ENCODE measurements around the gene ADCY9. TPM values are rescaled to one million over a fixed set of nuclear protein-coding genes. Genes with fewer than 3 reads are reported as not detected.
"Not testable (repeated sequence)": the region's sequence is repeated elsewhere in the genome, so short reads cannot be mapped to it uniquely, and the experiment has no call there.

Gene ADCY9
- total RNA-seq, 4 donors from 2014 or later: 6.3 to 22.3 (median 11.2) TPM

DNA sequence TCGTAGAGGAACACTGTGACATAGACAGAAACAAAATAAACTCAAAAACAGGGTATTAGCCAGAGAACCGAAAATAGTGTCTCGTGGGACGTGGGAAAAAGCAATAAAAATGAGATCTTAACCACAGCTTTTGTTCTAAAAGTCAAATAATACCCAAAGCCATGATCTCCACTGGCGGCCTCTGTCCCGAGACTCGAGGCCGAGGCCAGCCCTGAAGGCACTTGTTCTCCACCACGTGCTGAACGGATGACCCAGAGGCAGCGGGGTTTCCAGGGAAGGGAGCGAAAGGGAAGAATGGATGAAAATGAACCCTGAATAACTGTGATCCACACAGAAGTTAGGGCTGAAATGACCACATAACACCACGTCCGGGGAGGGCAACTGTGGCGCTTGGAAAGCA is 150.9 kb downstream of the ADCY9 start:
- 83 to 86% methylated on average over 15 of the region's 15 CpGs for WGBS, 2 donors
- no peaks in the 10 kb centered on the region for H3K27me3 ChIP-seq
- peaks cover 0 to 27% (median 13%) of the 10 kb centered on the region in 3 donors for H3K4me1 ChIP-seq
- H3K27ac ChIP-seq: no peak overlapping the region
- no peaks in the 10 kb centered on the region for H3K9me3 ChIP-seq
- peaks cover 0 to 26% (median 0%) of the 10 kb centered on the region in 3 donors for H3K36me3 ChIP-seq
- no peak for DNase-seq
- H3K4me3 ChIP-seq: no peak overlapping the region
- intact Hi-C loops (cut with DNase I): no loop called here
- TF ChIP-seq CTCF (IDR thresholded peaks at IDR 0.05) (no peak), POLR2A (IDR thresholded peaks at IDR 0.05) (no peak)

GRCh38 chr16:3964686-3965290 is 151.5 kb downstream of the ADCY9 start:
- Histone ChIP-seq H3K4me1 (peaks cover 0 to 32% (median 14%) of the 10 kb centered on the region in 3 donors), H3K4me3 (no peak overlapping the region), H3K27ac (no peak overlapping the region), H3K36me3 (peaks cover 0 to 26% (median 0%) of the 10 kb centered on the region in 3 donors), H3K27me3 (no peaks in the 10 kb centered on the region), H3K9me3 (no peaks in the 10 kb centered on the region)
- intact Hi-C loops (cut with DNase I): no loop called here
- TF ChIP-seq CTCF (IDR thresholded peaks at IDR 0.05) (no peak), POLR2A (IDR thresholded peaks at IDR 0.05) (no peak)
- 83 to 100% methylated on average over 1 to 15 of the region's 28 CpGs for WGBS, 2 donors
- no peak for DNase-seq

- peaks cover 0 to 34% (median 18%) of the 10 kb centered on the region in 3 donors for H3K4me1 ChIP-seq
- H3K27ac ChIP-seq: no peak overlapping the region
- WGBS, 2 donors: 84 to 86% methylated on average over 14 to 22 of the region's 29 CpGs
- no peaks in the 10 kb centered on the region for H3K9me3 ChIP-seq
- DNase-seq: no peak
- TF ChIP-seq POLR2A (IDR thresholded peaks at IDR 0.05) (no peak), CTCF (IDR thresholded peaks at IDR 0.05) (no peak)
- H3K4me3 ChIP-seq: no peak overlapping the region
- H3K27me3 ChIP-seq: no peaks in the 10 kb centered on the region
- intact Hi-C loops (cut with DNase I): no loop called here
- H3K36me3 ChIP-seq: peaks cover 0 to 26% (median 0%) of the 10 kb centered on the region in 3 donors
Observed at GRCh38 chr16:3963886-3964685, 152.2 kb downstream of the ADCY9 start.

DNA sequence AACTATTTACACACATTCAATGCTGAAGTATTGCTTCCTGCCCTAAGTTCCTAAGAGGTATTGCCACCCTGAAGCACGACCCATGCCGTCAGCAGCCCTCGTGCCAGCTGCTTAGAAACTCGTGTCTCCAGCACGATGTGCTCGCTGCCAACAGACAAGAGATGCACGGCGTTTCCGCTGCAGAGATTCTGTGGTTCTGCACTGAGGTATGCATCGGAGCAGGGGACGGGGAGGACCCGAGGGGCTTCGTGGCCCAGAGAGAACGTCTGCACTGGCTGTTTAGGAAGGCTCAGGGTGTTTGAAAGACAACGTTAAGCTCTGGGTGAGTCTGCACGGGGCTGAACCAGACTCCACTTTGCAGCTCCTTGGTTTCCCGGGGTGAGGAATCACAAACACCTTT is 153.0 kb downstream of the ADCY9 start:
- H3K9me3 ChIP-seq: no peaks in the 10 kb centered on the region
- H3K27me3 ChIP-seq: peaks cover 0 to 5% (median 0%) of the 10 kb centered on the region in 4 donors
- DNase-seq: no peak
- intact Hi-C loops (cut with DNase I): no loop called here
- peaks cover 0 to 26% (median 0%) of the 10 kb centered on the region in 3 donors for H3K36me3 ChIP-seq
- no peak overlapping the region for H3K4me3 ChIP-seq
- TF ChIP-seq CTCF (IDR thresholded peaks at IDR 0.05): no peak
- no peak for TF ChIP-seq POLR2A (IDR thresholded peaks at IDR 0.05)
- H3K4me1 ChIP-seq: peaks cover 0 to 34% (median 18%) of the 10 kb centered on the region in 3 donors
- 40 to 46% methylated on average over 10 to 16 of the region's 17 CpGs for WGBS, 2 donors
- H3K27ac ChIP-seq: peak overlapping the region in 1 of 4 donors; percentile 16

DNA sequence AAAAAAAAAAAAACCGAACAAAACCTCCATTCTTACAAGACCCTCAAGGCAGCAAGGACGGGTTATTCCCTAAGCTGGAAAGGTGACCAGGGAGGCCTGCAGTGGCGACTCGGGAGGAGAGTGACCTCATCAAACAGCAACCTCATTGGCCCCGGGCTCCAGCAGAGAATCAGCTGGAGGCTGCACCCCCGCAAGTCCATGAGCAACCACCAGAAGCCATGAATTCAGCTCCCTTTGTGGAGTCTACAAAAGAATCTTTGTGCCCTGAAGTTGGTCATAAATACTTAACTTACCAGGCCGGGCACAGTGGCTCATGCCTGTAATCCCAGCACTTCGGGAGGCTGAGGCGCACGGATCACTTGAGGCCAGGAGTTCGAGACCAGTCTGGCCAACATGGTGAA is 154.8 kb downstream of the ADCY9 start:
- H3K36me3 ChIP-seq: peaks cover 0 to 19% (median 0%) of the 10 kb centered on the region in 3 donors
- WGBS, 2 donors: 67% methylated on average over 1 of the region's 11 CpGs
- peaks cover 0 to 21% (median 0%) of the 10 kb centered on the region in 4 donors for H3K27me3 ChIP-seq
- peaks cover 0 to 45% (median 18%) of the 10 kb centered on the region in 3 donors for H3K4me1 ChIP-seq
- peak overlapping the region; percentile 28 to 81 (median 62) for H3K27ac ChIP-seq
- no peaks in the 10 kb centered on the region for H3K9me3 ChIP-seq
- intact Hi-C loops (cut with DNase I): no loop called here
- H3K4me3 ChIP-seq: peak overlapping the region in 3 of 4 donors; percentile 45 to 63 (median 47)
- no peak for DNase-seq
- TF ChIP-seq CTCF (IDR thresholded peaks at IDR 0.05) (no peak), POLR2A (IDR thresholded peaks at IDR 0.05) (no peak)

DNA sequence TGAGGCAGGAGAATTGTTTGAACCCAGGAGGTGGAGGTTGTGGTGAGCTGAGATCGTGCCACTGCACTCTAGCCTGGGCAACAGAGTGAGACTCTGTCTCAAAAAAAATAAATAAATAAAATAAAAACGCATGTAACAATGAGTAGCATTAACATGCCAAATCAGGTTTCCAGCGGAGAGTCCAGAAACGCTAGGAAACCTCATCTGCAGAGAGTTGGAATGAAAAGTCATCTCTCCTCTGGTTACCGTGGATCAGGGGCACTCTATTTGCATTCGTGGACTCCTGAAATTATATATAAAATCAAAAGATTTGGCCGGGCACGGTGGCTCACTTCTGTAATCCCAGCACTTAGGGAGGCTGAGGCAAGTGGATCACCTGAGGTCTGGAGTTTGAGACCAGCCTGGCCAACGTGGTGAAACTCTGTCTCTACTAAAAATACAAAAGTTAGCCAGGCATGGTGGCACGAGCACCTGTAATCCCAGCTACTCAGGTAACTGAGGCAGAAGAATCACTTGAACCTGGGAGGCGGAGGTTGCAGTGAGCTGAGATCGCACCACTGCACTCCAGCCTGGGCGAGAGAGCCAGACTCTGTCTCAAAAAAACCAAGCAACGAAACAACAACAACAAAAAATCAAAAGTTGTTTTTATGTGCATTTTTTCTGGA is 156.2 kb downstream of the ADCY9 start:
- WGBS, 2 donors: 43 to 47% methylated on average over 12 to 14 of the region's 14 CpGs
- H3K27me3 ChIP-seq: peaks cover 0 to 27% (median 0%) of the 10 kb centered on the region in 4 donors
- H3K27ac ChIP-seq: peak overlapping the region; percentile 47 to 81 (median 67)
- peaks cover 0 to 46% (median 18%) of the 10 kb centered on the region in 3 donors for H3K4me1 ChIP-seq
- peak overlapping the region; percentile 24 to 63 (median 46) for H3K4me3 ChIP-seq
- H3K36me3 ChIP-seq; H3K9me3 ChIP-seq; intact Hi-C loops (cut with DNase I); DNase-seq: not testable (repeated sequence)

Measured in esophagus squamous epithelium (tissue), 5 donors.